G401.6 (cell line): Measurements from ENCODE around the gene MAPKAP1.

Source experiments
- FAIRE-seq: peaks from 2 replicates; lab custom pipeline; 2012; peaks lifted over from hg19 to GRCh38; lab: Jason Lieb, UNC

Gene MAPKAP1

GRCh38 chr9:125642311-125642710 is 64.7 kb downstream of the MAPKAP1 start:
- no peak for FAIRE-seq

DNA sequence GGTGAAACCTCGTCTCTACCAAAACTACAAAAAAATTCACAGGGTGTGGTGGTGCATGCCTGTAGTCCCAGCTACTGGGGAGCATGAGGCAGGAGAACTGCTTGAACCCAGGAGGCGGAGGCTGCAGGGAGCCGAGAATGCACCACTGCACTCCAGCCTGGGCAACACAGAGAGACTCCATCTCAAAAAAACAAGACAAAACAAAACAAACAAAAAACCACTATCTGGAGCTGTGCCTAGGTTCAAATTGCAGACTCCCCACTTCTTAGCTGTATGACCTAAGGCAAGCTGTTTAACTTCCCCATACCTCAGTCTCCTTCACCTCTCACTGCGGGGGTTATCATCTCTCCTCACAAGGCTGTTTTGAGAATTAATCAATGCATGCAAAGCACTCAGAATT is 68.0 kb downstream of the MAPKAP1 start:
- FAIRE-seq = no peak

DNA sequence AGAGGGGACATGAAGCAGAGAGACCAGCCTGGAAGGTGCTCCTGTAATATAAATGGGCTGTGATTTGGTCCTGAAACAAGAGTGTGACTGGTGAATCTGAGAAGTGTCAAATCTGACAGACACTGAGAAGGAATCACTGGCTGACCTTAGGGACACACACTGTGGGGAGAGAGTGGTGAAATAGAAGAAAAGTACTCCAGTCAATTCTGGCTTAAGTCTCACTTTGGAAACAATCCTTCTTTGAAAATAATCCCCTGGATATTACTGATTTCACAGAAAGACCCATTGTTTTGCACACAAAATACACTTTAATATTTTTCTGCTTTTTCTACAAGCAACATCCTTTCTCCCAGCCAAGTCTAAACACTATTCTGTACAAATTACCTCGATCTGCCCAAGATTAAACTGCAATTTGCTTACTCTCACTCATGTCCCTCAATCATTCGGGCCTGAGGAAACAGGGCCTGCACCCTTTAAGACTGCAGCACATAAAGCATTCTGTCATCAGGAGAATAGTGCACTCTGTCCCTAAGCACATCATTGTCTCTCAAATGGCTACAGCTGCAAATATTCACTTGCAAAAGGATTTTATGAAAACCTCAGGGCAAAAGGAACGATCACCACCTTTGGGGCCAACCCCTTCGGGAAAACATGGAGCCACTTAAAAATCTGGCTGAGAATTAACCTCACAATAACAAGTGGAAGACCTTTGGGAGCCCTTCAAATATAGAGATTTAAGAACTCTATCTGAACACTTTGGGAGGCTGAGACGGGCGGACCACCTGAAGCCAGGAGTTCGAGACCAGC is 68.6 kb downstream of the MAPKAP1 start:
- FAIRE-seq = no peak

GRCh38 chr9:125637241-125637640 is 69.8 kb downstream of the MAPKAP1 start:
- FAIRE-seq = no peak

- no peak for FAIRE-seq
Observed at GRCh38 chr9:125635888-125636287, 71.1 kb downstream of the MAPKAP1 start.

GRCh38 chr9:125634040-125634717 is 72.8 kb downstream of the MAPKAP1 start:
- no peak for FAIRE-seq

- no peak for FAIRE-seq
Observed at GRCh38 chr9:125633116-125633745, 73.8 kb downstream of the MAPKAP1 start.

DNA sequence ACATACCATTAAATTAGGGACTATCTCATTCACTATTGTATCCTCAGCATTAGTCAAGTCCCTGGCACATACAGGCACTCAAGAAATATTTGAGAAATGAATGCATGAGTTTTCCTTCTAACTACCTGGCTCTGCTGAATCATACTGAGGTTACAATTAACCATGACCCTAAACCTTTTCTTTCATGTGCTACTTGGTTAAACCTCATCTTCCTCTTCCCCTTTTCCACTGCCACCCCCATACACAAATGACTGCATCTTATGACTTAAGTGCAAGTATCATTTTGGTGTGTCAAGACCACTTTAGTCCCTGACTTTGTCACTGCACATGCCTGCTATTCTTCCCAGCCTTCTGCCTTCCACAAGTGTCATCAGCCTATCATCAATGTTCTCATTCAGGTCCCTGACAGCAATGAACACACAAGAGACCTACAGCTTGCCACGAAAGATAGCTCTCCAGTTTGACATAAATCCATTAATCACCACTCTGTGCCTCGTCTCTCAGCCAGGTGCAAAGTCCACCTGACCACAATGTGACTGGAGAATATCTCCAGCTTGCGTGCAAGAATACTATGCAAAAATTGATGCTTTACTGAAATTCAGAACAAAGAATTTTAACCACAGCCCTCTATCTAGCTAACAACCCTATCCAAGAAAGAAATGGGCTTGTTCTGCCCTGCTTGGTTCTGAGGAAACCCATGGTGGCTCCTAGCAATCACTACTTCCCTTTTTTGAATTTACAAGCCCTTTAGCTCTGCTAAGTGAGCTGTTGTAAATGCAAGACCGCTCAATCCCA is 74.5 kb downstream of the MAPKAP1 start:
- FAIRE-seq = no peak

GRCh38 chr9:125631391-125632085 is 75.5 kb downstream of the MAPKAP1 start:
- peak; percentile 92 for FAIRE-seq

DNA sequence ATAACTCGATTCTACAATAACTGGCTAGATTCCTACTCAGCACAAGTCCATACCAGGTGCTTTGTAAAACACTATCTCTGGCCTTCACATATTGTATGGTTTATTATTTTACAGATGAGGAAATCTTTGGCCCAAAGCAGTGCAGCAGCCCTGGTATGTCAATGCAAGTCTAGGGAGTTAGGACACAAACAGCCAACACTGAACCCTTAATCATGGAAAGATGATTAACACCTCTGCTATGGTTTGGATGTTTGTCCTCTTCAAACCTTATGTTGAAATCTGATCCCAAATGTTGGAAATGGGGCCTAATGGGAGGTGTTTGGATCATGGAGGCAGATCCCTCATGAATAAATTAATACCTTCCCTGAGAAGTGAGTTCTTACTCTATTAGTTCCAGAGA is 76.6 kb downstream of the MAPKAP1 start:
- FAIRE-seq = no peak

DNA sequence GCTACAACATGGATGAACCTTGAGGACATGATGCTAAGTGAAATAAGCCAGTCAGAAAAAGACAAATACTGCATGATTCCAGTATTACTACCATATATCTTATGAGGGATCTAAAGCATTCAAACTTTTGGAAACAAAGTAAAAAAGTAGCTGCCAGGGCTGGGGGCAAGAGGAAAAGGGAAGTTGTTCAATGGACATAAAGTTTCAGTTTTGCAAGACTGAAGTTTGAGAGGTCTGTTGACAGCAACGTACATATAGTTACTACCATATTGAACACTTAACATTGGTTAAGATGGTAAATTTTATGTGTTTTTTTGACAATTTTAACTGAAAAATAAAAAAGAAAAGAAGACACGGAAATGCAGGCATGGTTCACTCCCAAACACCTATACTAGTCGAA is 77.6 kb downstream of the MAPKAP1 start:
- FAIRE-seq = no peak

- no peak for FAIRE-seq
Observed at GRCh38 chr9:125626187-125626586, 80.8 kb downstream of the MAPKAP1 start.

GRCh38 chr9:125621170-125621569 is 85.8 kb downstream of the MAPKAP1 start:
- FAIRE-seq = no peak

DNA sequence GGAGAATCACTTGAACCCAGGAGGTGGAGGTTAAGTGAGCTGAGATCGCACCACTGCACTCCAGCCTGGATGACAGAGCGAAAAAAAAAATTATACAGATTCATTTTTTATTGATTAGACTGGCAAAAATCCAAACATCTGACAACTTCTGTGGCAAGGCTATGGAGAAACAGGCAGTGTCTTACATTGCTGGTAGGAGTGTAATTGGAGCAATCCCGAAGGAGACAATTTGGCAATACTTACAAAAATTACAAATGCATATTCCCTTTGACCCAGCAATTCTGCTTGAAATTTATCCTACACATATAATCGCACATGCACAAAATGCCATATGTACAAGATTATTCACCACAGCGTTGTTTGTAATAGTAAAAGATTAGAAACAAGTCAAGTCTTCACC is 86.8 kb downstream of the MAPKAP1 start:
- no peak for FAIRE-seq

- no peak for FAIRE-seq
Observed at GRCh38 chr9:125617087-125617486, 89.9 kb downstream of the MAPKAP1 start.

DNA sequence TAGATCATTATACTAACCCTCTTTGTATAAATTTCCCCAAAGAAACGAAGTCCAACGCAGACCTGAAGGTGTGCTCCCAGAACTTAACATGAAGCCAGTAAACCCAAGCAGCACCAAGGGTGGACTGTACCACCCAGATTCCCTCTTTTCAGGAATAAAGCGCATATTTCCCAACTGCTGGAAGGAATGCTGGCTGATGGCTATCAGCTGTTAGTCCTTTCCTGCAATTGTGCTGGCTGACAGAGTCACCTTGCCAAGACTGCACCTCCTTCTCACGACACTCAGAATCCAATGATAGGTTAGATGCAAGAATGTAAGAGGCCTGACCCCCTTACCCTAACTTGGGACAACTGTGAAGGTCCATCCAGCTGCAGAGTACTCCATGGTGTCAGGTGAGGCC is 93.9 kb downstream of the MAPKAP1 start:
- no peak for FAIRE-seq

DNA sequence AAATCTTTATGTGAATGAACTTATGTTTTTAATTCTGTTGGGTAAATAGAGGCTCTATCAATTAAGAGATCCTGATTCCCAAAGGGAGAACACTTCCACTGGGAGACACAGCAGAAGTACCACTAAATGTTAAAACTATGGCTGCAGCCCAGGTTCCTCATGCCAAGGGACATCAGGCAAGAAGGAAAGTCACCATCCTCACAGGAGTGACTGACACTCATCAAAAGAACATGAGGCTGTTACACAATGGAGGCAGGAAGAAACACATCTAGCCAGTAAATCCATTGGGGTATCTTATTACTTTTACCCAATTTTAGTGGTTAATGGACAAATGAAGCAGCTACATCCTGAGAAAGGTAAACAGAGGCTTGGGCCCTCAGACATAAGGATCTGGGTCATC is 94.4 kb downstream of the MAPKAP1 start:
- no peak for FAIRE-seq

GRCh38 chr9:125611121-125611765 is 95.8 kb downstream of the MAPKAP1 start:
- FAIRE-seq = no peak

- no peak for FAIRE-seq
Observed at GRCh38 chr9:125609744-125610143, 97.3 kb downstream of the MAPKAP1 start.

DNA sequence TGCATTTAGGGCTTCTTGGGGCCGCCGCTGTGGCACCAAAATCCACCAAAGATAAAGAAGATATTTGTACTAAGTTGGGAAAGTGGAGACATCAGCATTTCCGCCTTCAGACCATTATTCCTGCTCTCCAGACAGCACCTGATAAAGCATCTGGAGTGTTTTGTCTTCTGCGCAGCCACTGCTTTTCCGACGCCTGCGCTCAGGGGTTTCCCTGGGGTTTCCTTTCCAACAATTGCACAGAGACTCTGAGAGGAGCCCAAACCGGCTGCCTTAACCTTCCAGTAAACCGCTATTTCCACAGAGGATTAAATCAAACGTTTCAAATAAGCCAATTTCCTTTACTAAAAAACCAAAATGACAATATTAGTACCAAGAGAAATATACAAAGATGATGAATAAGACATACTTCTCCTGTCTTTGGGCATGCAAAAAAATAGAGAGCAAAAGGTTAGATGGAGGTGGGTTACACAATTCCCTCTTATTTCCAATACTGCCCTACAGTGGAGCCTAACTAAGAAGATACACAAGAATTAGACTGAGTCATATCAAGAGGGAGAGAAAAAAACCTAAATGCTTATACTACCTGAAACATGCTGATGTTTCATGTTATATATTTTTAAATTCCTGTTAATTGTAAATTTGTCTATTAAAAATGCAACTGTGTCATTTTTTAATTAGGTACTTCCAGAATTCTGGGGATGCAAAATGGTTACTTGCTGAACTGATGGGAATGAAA is 98.4 kb downstream of the MAPKAP1 start:
- FAIRE-seq = no peak

DNA sequence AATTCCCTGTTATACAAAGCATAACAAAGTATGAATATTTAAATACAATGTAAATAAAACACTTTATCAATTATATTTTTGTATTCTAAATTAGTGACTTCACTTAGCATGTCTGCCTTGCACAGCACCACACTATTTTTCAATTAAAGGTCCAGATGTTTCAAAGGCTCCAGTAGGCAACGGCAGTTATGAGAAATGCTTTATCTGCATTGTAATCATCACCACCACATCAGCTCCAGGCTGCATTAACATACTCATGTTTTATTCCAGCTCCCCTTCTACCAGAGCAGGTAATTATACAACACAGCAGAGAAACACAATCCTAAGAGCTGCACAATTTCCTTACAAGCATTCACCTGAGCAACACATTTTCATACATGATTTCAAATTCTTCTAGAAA is 102.8 kb downstream of the MAPKAP1 start:
- no peak for FAIRE-seq
